PC-9 (cell line): ENCODE results near the gene TMEM117. TPM values are rescaled to one million over a fixed set of nuclear protein-coding genes. Genes with fewer than 3 reads are reported as not detected.

Experiments
- BruUV-seq: library from RNA; stranded (reverse); fragments of 400-500 nt; replicated peaks from 2 replicates; lab custom pipeline; 2021; lab: Mats Ljungman, UMichigan
- CTCF ChIA-PET: fragments of 300-600 bp; sonication (Branson Sonifier 250); formaldehyde crosslinking; loops from one replicate; lab custom pipeline; 2022; ENCODE audit warnings: antibody characterized with exemption; lab: Charles Lee
- POLR2A ChIA-PET: fragments of 300-600 bp; sonication (Branson Sonifier 250); formaldehyde crosslinking; loops from one replicate; lab custom pipeline; 2022; ENCODE audit warnings: antibody characterized with exemption; ENCODE audit not compliant: unreplicated experiment; lab: Charles Lee
- DNase-seq, 2 experiments: peaks; one replicate each; pipeline versions ENCODE4 v3.0.0 to v3.0.0-alpha.2; 2015 to 2022; ENCODE audit warnings: mixed read lengths in 1 of 2
- H2AFZ ChIP-seq: fragments of 200-600 bp; sonication (generic); 2 replicates; pipeline ENCODE4 v1.8.1; 2017; ENCODE audit warnings: antibody characterized with exemption
- H3F3A ChIP-seq: fragments of 200-600 bp; sonication (generic); 2 replicates; pipeline ENCODE4 v1.8.1; 2017; ENCODE audit warnings: antibody characterized with exemption, mild to moderate bottlenecking, low read depth; ENCODE audit not compliant: insufficient read depth
- H3K27ac ChIP-seq: fragments of 200-600 bp; sonication (generic); 2 replicates; pipeline ENCODE4 v1.6.1; 2016; ENCODE audit warnings: mixed run types
- H3K27me3 ChIP-seq: fragments of 200-600 bp; sonication (generic); 2 replicates; pipeline ENCODE4 v1.6.1; 2016; ENCODE audit warnings: low read depth, mixed run types; ENCODE audit not compliant: insufficient read depth
- H3K36me3 ChIP-seq: fragments of 200-600 bp; sonication (generic); 2 replicates; pipeline ENCODE4 v1.6.1; 2016; ENCODE audit warnings: low read depth, mixed run types
- H3K4me1 ChIP-seq: fragments of 200-600 bp; sonication (generic); replicated peaks from 2 replicates; pipeline ENCODE4 v1.6.1; 2016; ENCODE audit warnings: mixed run types; ENCODE audit not compliant: insufficient read depth
- H3K4me2 ChIP-seq: fragments of 200-600 bp; sonication (generic); 2 replicates; pipeline ENCODE4 v1.6.1; 2017; ENCODE audit warnings: mixed run types
- H3K4me3 ChIP-seq: fragments of 200-600 bp; sonication (generic); 2 replicates; pipeline ENCODE4 v1.6.1; 2016; ENCODE audit warnings: mixed run types
- H3K79me2 ChIP-seq: fragments of 200-600 bp; sonication (generic); 2 replicates; pipeline ENCODE4 v1.6.1; 2017; ENCODE audit warnings: low read depth, mixed run types
- H3K9me2 ChIP-seq: fragments of 200-600 bp; sonication (generic); 2 replicates; pipeline ENCODE4 v1.8.1; 2017; ENCODE audit warnings: mild to moderate bottlenecking; ENCODE audit not compliant: insufficient read depth
- H3K9me3 ChIP-seq: fragments of 200-600 bp; sonication (generic); 2 replicates; pipeline ENCODE4 v1.8.1; 2016; ENCODE audit warnings: low read depth; ENCODE audit not compliant: insufficient read depth
- H4K20me1 ChIP-seq: fragments of 200-600 bp; sonication (generic); 2 replicates; pipeline ENCODE4 v1.8.1; 2017; ENCODE audit not compliant: insufficient read depth
- EZH2 ChIP-seq: fragments of 200-600 bp; sonication (generic); IDR thresholded peaks from 2 replicates; pipeline ENCODE4 v1.8.0; 2017; ENCODE audit warnings: antibody characterized with exemption, low read depth
- intact Hi-C: fragments of 100-400 bp; cut with micrococcal nuclease; formaldehyde crosslinking; loops from one replicate; pipeline ENCODE4 v1.10.0; 2022; ENCODE audit not compliant: unreplicated experiment
- total RNA-seq: library from RNA; stranded (reverse); gene quantifications from 2 replicates; pipeline ENCODE4 v1.2.3, GENCODE V29; 2021
- TF ChIP-seq, protein P1 (sequence below): fragments of 200-600 bp; sonication (generic); conservative IDR thresholded peaks from 2 replicates; pipeline ENCODE4 v1.6.1; 2017; ENCODE audit warnings: mixed run types, antibody characterized with exemption, mild to moderate bottlenecking, moderate library complexity

The TMEM117 gene
- total RNA-seq, 1 experiment from 2014 or later = 2.0 TPM

- H3F3A ChIP-seq = no peaks in the 10 kb centered on the region
- no peak overlapping the region for H3K4me2 ChIP-seq
- H3K27ac ChIP-seq = no peak overlapping the region
- no peak overlapping the region for H2AFZ ChIP-seq
- ChIA-PET POLR2A (no interaction called here), CTCF (no interaction called here)
- intact Hi-C loops = no loop called here
- no peaks in the 10 kb centered on the region for H3K27me3 ChIP-seq
- no peaks in the 10 kb centered on the region for H3K36me3 ChIP-seq
- 0 out of 2 replicates have a peak, but pooled peaks cover 7% of the 10 kb centered on the region for H3K9me3 ChIP-seq
- H3K4me3 ChIP-seq = no peak overlapping the region
- DNase-seq = no peak
- H3K79me2 ChIP-seq = no peaks in the 10 kb centered on the region
- H3K9me2 ChIP-seq = no peaks in the 10 kb centered on the region; the same call in 1 of the 2 replicates
- H3K4me1 ChIP-seq = peaks cover 11% of the 10 kb centered on the region
- no peaks in the 10 kb centered on the region for H4K20me1 ChIP-seq
- BruUV-seq = no TSS peak
- TF ChIP-seq EZH2 = no peak
- TF ChIP-seq, protein P1, sequence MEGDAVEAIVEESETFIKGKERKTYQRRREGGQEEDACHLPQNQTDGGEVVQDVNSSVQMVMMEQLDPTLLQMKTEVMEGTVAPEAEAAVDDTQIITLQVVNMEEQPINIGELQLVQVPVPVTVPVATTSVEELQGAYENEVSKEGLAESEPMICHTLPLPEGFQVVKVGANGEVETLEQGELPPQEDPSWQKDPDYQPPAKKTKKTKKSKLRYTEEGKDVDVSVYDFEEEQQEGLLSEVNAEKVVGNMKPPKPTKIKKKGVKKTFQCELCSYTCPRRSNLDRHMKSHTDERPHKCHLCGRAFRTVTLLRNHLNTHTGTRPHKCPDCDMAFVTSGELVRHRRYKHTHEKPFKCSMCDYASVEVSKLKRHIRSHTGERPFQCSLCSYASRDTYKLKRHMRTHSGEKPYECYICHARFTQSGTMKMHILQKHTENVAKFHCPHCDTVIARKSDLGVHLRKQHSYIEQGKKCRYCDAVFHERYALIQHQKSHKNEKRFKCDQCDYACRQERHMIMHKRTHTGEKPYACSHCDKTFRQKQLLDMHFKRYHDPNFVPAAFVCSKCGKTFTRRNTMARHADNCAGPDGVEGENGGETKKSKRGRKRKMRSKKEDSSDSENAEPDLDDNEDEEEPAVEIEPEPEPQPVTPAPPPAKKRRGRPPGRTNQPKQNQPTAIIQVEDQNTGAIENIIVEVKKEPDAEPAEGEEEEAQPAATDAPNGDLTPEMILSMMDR = peak; percentile 29; the same call in 1 of the 2 replicates
Observed at GRCh38 chr12:44317651-44318126, 481.8 kb downstream of the TMEM117 start.

DNA sequence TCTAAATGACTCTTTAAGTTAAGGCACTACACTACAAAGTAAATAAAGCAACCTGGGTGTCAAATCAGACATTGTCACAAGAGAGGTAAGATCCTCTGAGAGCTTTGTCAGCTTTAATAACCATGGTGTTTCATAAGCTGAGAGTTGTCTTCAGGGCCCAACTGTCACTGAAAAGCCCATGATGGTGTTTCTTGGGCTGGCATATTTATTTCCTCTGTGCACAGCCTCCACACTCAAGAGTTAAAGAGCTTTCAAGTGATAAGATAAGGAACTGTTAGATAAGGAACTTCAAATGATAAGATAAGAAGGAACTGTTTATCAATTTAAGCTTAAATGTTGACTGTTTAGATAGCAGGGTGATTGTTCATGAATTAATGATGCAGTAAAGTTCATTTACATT lies 495.4 kb downstream of the TMEM117 start:
- H3K9me2 ChIP-seq = no peaks in the 10 kb centered on the region
- no peaks in the 10 kb centered on the region for H3K36me3 ChIP-seq
- no peak overlapping the region for H3K4me2 ChIP-seq
- no peaks in the 10 kb centered on the region for H4K20me1 ChIP-seq
- H2AFZ ChIP-seq = no peak overlapping the region
- no peak overlapping the region for H3K27ac ChIP-seq
- no TSS peak for BruUV-seq
- ChIA-PET CTCF (no interaction called here), POLR2A (no interaction called here)
- no peaks in the 10 kb centered on the region for H3K27me3 ChIP-seq
- no peak overlapping the region for H3K4me3 ChIP-seq
- no peaks in the 10 kb centered on the region for H3K4me1 ChIP-seq
- DNase-seq = no peak
- no peaks in the 10 kb centered on the region for H3K79me2 ChIP-seq
- no peak for TF ChIP-seq EZH2
- TF ChIP-seq, protein P1 = no peak
- intact Hi-C loops = no loop called here
- no peaks in the 10 kb centered on the region for H3F3A ChIP-seq
- H3K9me3 ChIP-seq = no peaks in the 10 kb centered on the region

- Histone ChIP-seq H3K4me2 (no peak overlapping the region), H2AFZ (no peak overlapping the region), H3K27ac (no peak overlapping the region), H3K9me3 (no peaks in the 10 kb centered on the region), H3F3A (no peaks in the 10 kb centered on the region), H3K9me2 (no peaks in the 10 kb centered on the region), H3K4me1 (no peaks in the 10 kb centered on the region), H3K36me3 (no peaks in the 10 kb centered on the region), H3K4me3 (no peak overlapping the region), H3K79me2 (no peaks in the 10 kb centered on the region), H3K27me3 (no peaks in the 10 kb centered on the region), H4K20me1 (no peaks in the 10 kb centered on the region)
- peak; percentile 3 to 41 for DNase-seq
- CTCF ChIA-PET = no interaction called here
- POLR2A ChIA-PET = no interaction called here
- intact Hi-C loops = no loop called here
- no TSS peak for BruUV-seq
- TF ChIP-seq, protein P1 = no peak
Observed at GRCh38 chr12:44334347-44334746, 498.5 kb downstream of the TMEM117 start.
